GM12878 (cell line): ENCODE measurements around the gene LRP1B.

ENCODE experiments used
- CHD2 ChIP-seq: IDR thresholded peaks from 2 replicates; pipeline ENCODE4 v1.6.1; 2011; ENCODE audit warnings: low read depth, low read length, improper control_type of control experiment, borderline replicate concordance
- CTCF ChIP-seq, 3 experiments: IDR thresholded peaks in 2 of 3; conservative IDR thresholded peaks in 1 of 3; 2 replicates each; pipeline ENCODE4 v1.5.1; 2011; ENCODE audit warnings: low read depth in 3 of 3, low read length in 3 of 3, mild to moderate bottlenecking in 3 of 3, control low read depth in 2 of 3, moderate library complexity in 2 of 3, inconsistent platforms in 1 of 3, mixed read lengths in 1 of 3; ENCODE audit not compliant: control insufficient read depth in 2 of 3, insufficient read depth in 1 of 3; ENCODE audit errors: extremely low read depth in 1 of 3
- POLR2A ChIP-seq: IDR thresholded peaks from 2 replicates; pipeline ENCODE4 v1.6.1; 2011; ENCODE audit warnings: low read depth, mild to moderate bottlenecking, low read length
- REST ChIP-seq: IDR thresholded peaks from 2 replicates; pipeline ENCODE4 v1.6.1; 2012; ENCODE audit warnings: mild to moderate bottlenecking, low read depth, low read length
- ZNF24 ChIP-seq: fragments of 450-650 bp; IDR thresholded peaks from 2 replicates; pipeline ENCODE4 v1.6.1; 2017; ENCODE audit warnings: antibody characterized with exemption, mild to moderate bottlenecking
- TF ChIP-seq, protein P1 (sequence below): IDR thresholded peaks from 2 replicates; pipeline ENCODE4 v1.6.1; 2011; ENCODE audit warnings: low read depth, low read length, improper control_type of control experiment, borderline replicate concordance

- TF ChIP-seq CTCF (IDR thresholded peaks at IDR 0.05 in 2 of 3, conservative IDR thresholded peaks at IDR 0.05 in 1 of 3; ENCODE audit: control insufficient read depth in 2 of 3, extremely low read depth in 1 of 3, insufficient read depth in 1 of 3, low read depth in 3 of 3, low read length in 3 of 3) = no peak
- TF ChIP-seq CHD2 = no peak
- no peak for TF ChIP-seq REST
- TF ChIP-seq, protein P1, sequence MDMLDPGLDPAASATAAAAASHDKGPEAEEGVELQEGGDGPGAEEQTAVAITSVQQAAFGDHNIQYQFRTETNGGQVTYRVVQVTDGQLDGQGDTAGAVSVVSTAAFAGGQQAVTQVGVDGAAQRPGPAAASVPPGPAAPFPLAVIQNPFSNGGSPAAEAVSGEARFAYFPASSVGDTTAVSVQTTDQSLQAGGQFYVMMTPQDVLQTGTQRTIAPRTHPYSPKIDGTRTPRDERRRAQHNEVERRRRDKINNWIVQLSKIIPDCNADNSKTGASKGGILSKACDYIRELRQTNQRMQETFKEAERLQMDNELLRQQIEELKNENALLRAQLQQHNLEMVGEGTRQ = no peak
- TF ChIP-seq POLR2A = no peak
- TF ChIP-seq ZNF24 = no peak
Measured at GRCh38 chr2:140565756-140566155, 1565.1 kb downstream of the LRP1B start.
